ENCODE measurements around the gene TMEM33. TPM values are rescaled to one million over a fixed set of nuclear protein-coding genes. Genes with fewer than 3 reads are reported as not detected.

TMEM33 gene
- total and polyA plus RNA-seq, 2 of the 8 experiments (the other 6 are each of a cell fraction or from before 2014, with no cell fraction given), result 72.5 to 94.4 TPM

- TF ChIP-seq GABPA (IDR thresholded peaks at IDR 0.05; ENCODE audit: borderline replicate concordance, insufficient read depth, low read length), result peak; percentile 93; the same call in 1 of the 2 replicates
- peak; percentile 70 for TF ChIP-seq TAF1 (IDR thresholded peaks at IDR 0.05; ENCODE audit: low read depth, low read length)
- TF ChIP-seq POLR2A (IDR thresholded peaks at IDR 0.05; ENCODE audit: control extremely low read depth in 1 of 2, low read depth in 2 of 2, low read length in 2 of 2), result peak; percentile 53 to 85
- no peak for TF ChIP-seq TEAD4 (IDR thresholded peaks at IDR 0.05; ENCODE audit: low read depth, low read length)
- TF ChIP-seq TBP (IDR thresholded peaks at IDR 0.05; ENCODE audit: low read depth, low read length), result peak; percentile 70
- TF ChIP-seq SP1 (IDR thresholded peaks at IDR 0.05; ENCODE audit: low read depth, low read length), result peak; percentile 46; the same call in 1 of the 2 replicates
- TF ChIP-seq SAP30 (IDR thresholded peaks at IDR 0.05; ENCODE audit: insufficient read depth, insufficient replicate concordance, low read length), result peak; percentile 69
- TF ChIP-seq PHF8 (conservative IDR thresholded peaks at IDR 0.05; ENCODE audit: low read depth, low read length), result peak; percentile 87
- no peak for TF ChIP-seq SRF (IDR thresholded peaks at IDR 0.05; ENCODE audit: low read depth, low read length)
- TF ChIP-seq KDM4A (IDR thresholded peaks at IDR 0.05; ENCODE audit: low read depth, low read length, severe bottlenecking), result peak; percentile 95
- TF ChIP-seq CHD2 (IDR thresholded peaks at IDR 0.05; ENCODE audit: low read length), result peak; percentile 64; the same call in 1 of the 2 replicates
- peak; percentile 46; the same call in 1 of the 2 replicates for TF ChIP-seq MAX (IDR thresholded peaks at IDR 0.05)
- no peak for TF ChIP-seq HDAC2 (IDR thresholded peaks at IDR 0.05; ENCODE audit: borderline replicate concordance in 1 of 2, low read depth in 2 of 2, low read length in 2 of 2)
- peak; percentile 76 for TF ChIP-seq POLR2AphosphoS5 (IDR thresholded peaks at IDR 0.05; ENCODE audit: low read depth, low read length)
- TF ChIP-seq CHD1 (IDR thresholded peaks at IDR 0.05; ENCODE audit: low read depth, low read length), result no peak
- no peak for TF ChIP-seq ATF2 (IDR thresholded peaks at IDR 0.05; ENCODE audit: low read length)
- no peak for TF ChIP-seq RNF2 (IDR thresholded peaks at IDR 0.05; ENCODE audit: borderline replicate concordance, low read depth, low read length, missing control alignments, poor library complexity, severe bottlenecking)
- TF ChIP-seq MAFK (IDR thresholded peaks at IDR 0.05; ENCODE audit: low read depth, low read length), result no peak
- no peak for TF ChIP-seq CBX5 (IDR thresholded peaks at IDR 0.05; ENCODE audit: low read depth, low read length)
- no peak for TF ChIP-seq SIRT6 (IDR thresholded peaks at IDR 0.05; ENCODE audit: low read length)
- 0 out of 2 replicates have a peak, but pooled peaks have one; percentile 47 for TF ChIP-seq EGR1 (IDR thresholded peaks at IDR 0.05; ENCODE audit: borderline replicate concordance, low read depth, low read length)
- TF ChIP-seq RBBP5 (IDR thresholded peaks at IDR 0.05; ENCODE audit: borderline replicate concordance, low read depth, low read length), result peak; percentile 76; the same call in 1 of the 2 replicates
Measured at GRCh38 chr4:41934901-41935651, at the start of gene TMEM33 (continued).

All from H1 (cell line).